ENCODE data around the gene ZNF521.

Gene ZNF521

GRCh38 chr18:25140124-25140961, 211.6 kb downstream of the ZNF521 start:
- H3K4me3 ChIP-seq (ENCODE audit: low read length in 2 of 2), result no peak overlapping the region
- no peak overlapping the region for H3K27ac ChIP-seq (ENCODE audit: low read depth in 2 of 2, low read length in 2 of 2)
- no peak overlapping the region for H3K9ac ChIP-seq (ENCODE audit: low read depth in 1 of 2, low read length in 2 of 2)
- no peaks in the 10 kb centered on the region for H3K36me3 ChIP-seq (ENCODE audit: control insufficient read depth in 2 of 2, insufficient read depth in 2 of 2, low read length in 2 of 2)
- H3K27me3 ChIP-seq (ENCODE audit: control insufficient read depth in 2 of 2, insufficient read depth in 2 of 2, low read length in 2 of 2), result no peaks in the 10 kb centered on the region
- H3K9me3 ChIP-seq (ENCODE audit: control insufficient read depth in 2 of 2, low read length in 2 of 2), result no peaks in the 10 kb centered on the region
- no peaks in the 10 kb centered on the region for H3K4me1 ChIP-seq (ENCODE audit: control insufficient read depth in 2 of 2, insufficient read depth in 2 of 2, low read length in 2 of 2)

- Histone ChIP-seq H3K4me1 (ENCODE audit: control insufficient read depth in 2 of 2, insufficient read depth in 2 of 2, low read length in 2 of 2) (no peaks in the 10 kb centered on the region), H3K36me3 (ENCODE audit: control insufficient read depth in 2 of 2, insufficient read depth in 2 of 2, low read length in 2 of 2) (no peaks in the 10 kb centered on the region), H3K9me3 (ENCODE audit: control insufficient read depth in 2 of 2, low read length in 2 of 2) (no peaks in the 10 kb centered on the region), H3K9ac (ENCODE audit: low read depth in 1 of 2, low read length in 2 of 2) (no peak overlapping the region), H3K27ac (ENCODE audit: low read depth in 2 of 2, low read length in 2 of 2) (no peak overlapping the region), H3K4me3 (ENCODE audit: low read length in 2 of 2) (no peak overlapping the region), H3K27me3 (ENCODE audit: control insufficient read depth in 2 of 2, insufficient read depth in 2 of 2, low read length in 2 of 2) (no peaks in the 10 kb centered on the region)
Observed at GRCh38 chr18:25137197-25137472, 214.8 kb downstream of the ZNF521 start.

GRCh38 chr18:25136416-25137196, 215.4 kb downstream of the ZNF521 start:
- Histone ChIP-seq H3K27ac (ENCODE audit: low read depth in 2 of 2, low read length in 2 of 2) (no peak overlapping the region), H3K36me3 (ENCODE audit: control insufficient read depth in 2 of 2, insufficient read depth in 2 of 2, low read length in 2 of 2) (no peaks in the 10 kb centered on the region), H3K4me1 (ENCODE audit: control insufficient read depth in 2 of 2, insufficient read depth in 2 of 2, low read length in 2 of 2) (no peaks in the 10 kb centered on the region), H3K9ac (ENCODE audit: low read depth in 1 of 2, low read length in 2 of 2) (no peak overlapping the region), H3K9me3 (ENCODE audit: control insufficient read depth in 2 of 2, low read length in 2 of 2) (no peaks in the 10 kb centered on the region), H3K27me3 (ENCODE audit: control insufficient read depth in 2 of 2, insufficient read depth in 2 of 2, low read length in 2 of 2) (no peaks in the 10 kb centered on the region), H3K4me3 (ENCODE audit: low read length in 2 of 2) (no peak overlapping the region)

- Histone ChIP-seq H3K9me3 (ENCODE audit: control insufficient read depth in 2 of 2, low read length in 2 of 2) (no peaks in the 10 kb centered on the region), H3K27me3 (ENCODE audit: control insufficient read depth in 2 of 2, insufficient read depth in 2 of 2, low read length in 2 of 2) (no peaks in the 10 kb centered on the region), H3K4me3 (ENCODE audit: low read length in 2 of 2) (no peak overlapping the region), H3K9ac (ENCODE audit: low read depth in 1 of 2, low read length in 2 of 2) (no peak overlapping the region), H3K27ac (ENCODE audit: low read depth in 2 of 2, low read length in 2 of 2) (no peak overlapping the region), H3K4me1 (ENCODE audit: control insufficient read depth in 2 of 2, insufficient read depth in 2 of 2, low read length in 2 of 2) (no peaks in the 10 kb centered on the region), H3K36me3 (ENCODE audit: control insufficient read depth in 2 of 2, insufficient read depth in 2 of 2, low read length in 2 of 2) (no peaks in the 10 kb centered on the region)
Observed at GRCh38 chr18:25134861-25135260, 217.1 kb downstream of the ZNF521 start.

- no peaks in the 10 kb centered on the region for H3K36me3 ChIP-seq (ENCODE audit: control insufficient read depth in 2 of 2, insufficient read depth in 2 of 2, low read length in 2 of 2)
- no peaks in the 10 kb centered on the region for H3K9me3 ChIP-seq (ENCODE audit: control insufficient read depth in 2 of 2, low read length in 2 of 2)
- no peak overlapping the region for H3K4me3 ChIP-seq (ENCODE audit: low read length in 2 of 2)
- H3K27me3 ChIP-seq (ENCODE audit: control insufficient read depth in 2 of 2, insufficient read depth in 2 of 2, low read length in 2 of 2), result no peaks in the 10 kb centered on the region
- H3K4me1 ChIP-seq (ENCODE audit: control insufficient read depth in 2 of 2, insufficient read depth in 2 of 2, low read length in 2 of 2), result no peaks in the 10 kb centered on the region
- H3K9ac ChIP-seq (ENCODE audit: low read depth in 1 of 2, low read length in 2 of 2), result no peak overlapping the region
- no peak overlapping the region for H3K27ac ChIP-seq (ENCODE audit: low read depth in 2 of 2, low read length in 2 of 2)
Observed at GRCh38 chr18:25133879-25134278, 218.1 kb downstream of the ZNF521 start.

GRCh38 chr18:25132786-25133496, 219.0 kb downstream of the ZNF521 start:
- no peaks in the 10 kb centered on the region for H3K4me1 ChIP-seq (ENCODE audit: control insufficient read depth in 2 of 2, insufficient read depth in 2 of 2, low read length in 2 of 2)
- no peaks in the 10 kb centered on the region for H3K36me3 ChIP-seq (ENCODE audit: control insufficient read depth in 2 of 2, insufficient read depth in 2 of 2, low read length in 2 of 2)
- H3K4me3 ChIP-seq (ENCODE audit: low read length in 2 of 2), result no peak overlapping the region
- H3K9me3 ChIP-seq (ENCODE audit: control insufficient read depth in 2 of 2, low read length in 2 of 2), result no peaks in the 10 kb centered on the region
- no peak overlapping the region for H3K9ac ChIP-seq (ENCODE audit: low read depth in 1 of 2, low read length in 2 of 2)
- H3K27me3 ChIP-seq (ENCODE audit: control insufficient read depth in 2 of 2, insufficient read depth in 2 of 2, low read length in 2 of 2), result no peaks in the 10 kb centered on the region
- no peak overlapping the region for H3K27ac ChIP-seq (ENCODE audit: low read depth in 2 of 2, low read length in 2 of 2)

GRCh38 chr18:25126751-25127150, 225.2 kb downstream of the ZNF521 start:
- Histone ChIP-seq H3K4me3 (ENCODE audit: low read length in 2 of 2) (no peak overlapping the region), H3K9me3 (ENCODE audit: control insufficient read depth in 2 of 2, low read length in 2 of 2) (no peaks in the 10 kb centered on the region), H3K36me3 (ENCODE audit: control insufficient read depth in 2 of 2, insufficient read depth in 2 of 2, low read length in 2 of 2) (no peaks in the 10 kb centered on the region), H3K4me1 (ENCODE audit: control insufficient read depth in 2 of 2, insufficient read depth in 2 of 2, low read length in 2 of 2) (no peaks in the 10 kb centered on the region), H3K27ac (ENCODE audit: low read depth in 2 of 2, low read length in 2 of 2) (no peak overlapping the region), H3K27me3 (ENCODE audit: control insufficient read depth in 2 of 2, insufficient read depth in 2 of 2, low read length in 2 of 2) (no peaks in the 10 kb centered on the region), H3K9ac (ENCODE audit: low read depth in 1 of 2, low read length in 2 of 2) (no peak overlapping the region)

GRCh38 chr18:25125680-25126079, 226.3 kb downstream of the ZNF521 start:
- Histone ChIP-seq H3K27ac (ENCODE audit: low read depth in 2 of 2, low read length in 2 of 2) (no peak overlapping the region), H3K4me1 (ENCODE audit: control insufficient read depth in 2 of 2, insufficient read depth in 2 of 2, low read length in 2 of 2) (no peaks in the 10 kb centered on the region), H3K36me3 (ENCODE audit: control insufficient read depth in 2 of 2, insufficient read depth in 2 of 2, low read length in 2 of 2) (no peaks in the 10 kb centered on the region), H3K9ac (ENCODE audit: low read depth in 1 of 2, low read length in 2 of 2) (no peak overlapping the region), H3K4me3 (ENCODE audit: low read length in 2 of 2) (no peak overlapping the region), H3K27me3 (ENCODE audit: control insufficient read depth in 2 of 2, insufficient read depth in 2 of 2, low read length in 2 of 2) (no peaks in the 10 kb centered on the region), H3K9me3 (ENCODE audit: control insufficient read depth in 2 of 2, low read length in 2 of 2) (no peaks in the 10 kb centered on the region)

- no peaks in the 10 kb centered on the region for H3K4me1 ChIP-seq (ENCODE audit: control insufficient read depth in 2 of 2, insufficient read depth in 2 of 2, low read length in 2 of 2)
- H3K9me3 ChIP-seq (ENCODE audit: control insufficient read depth in 2 of 2, low read length in 2 of 2), result no peaks in the 10 kb centered on the region
- no peaks in the 10 kb centered on the region for H3K36me3 ChIP-seq (ENCODE audit: control insufficient read depth in 2 of 2, insufficient read depth in 2 of 2, low read length in 2 of 2)
- H3K27ac ChIP-seq (ENCODE audit: low read depth in 2 of 2, low read length in 2 of 2), result no peak overlapping the region
- no peaks in the 10 kb centered on the region for H3K27me3 ChIP-seq (ENCODE audit: control insufficient read depth in 2 of 2, insufficient read depth in 2 of 2, low read length in 2 of 2)
- H3K9ac ChIP-seq (ENCODE audit: low read depth in 1 of 2, low read length in 2 of 2), result no peak overlapping the region
- no peak overlapping the region for H3K4me3 ChIP-seq (ENCODE audit: low read length in 2 of 2)
Observed at GRCh38 chr18:25123438-25124232, 228.3 kb downstream of the ZNF521 start.

Data from mucosa of rectum (tissue), 2 donors.